ENCODE measurements around the gene CCDC178.

Gene CCDC178

DNA sequence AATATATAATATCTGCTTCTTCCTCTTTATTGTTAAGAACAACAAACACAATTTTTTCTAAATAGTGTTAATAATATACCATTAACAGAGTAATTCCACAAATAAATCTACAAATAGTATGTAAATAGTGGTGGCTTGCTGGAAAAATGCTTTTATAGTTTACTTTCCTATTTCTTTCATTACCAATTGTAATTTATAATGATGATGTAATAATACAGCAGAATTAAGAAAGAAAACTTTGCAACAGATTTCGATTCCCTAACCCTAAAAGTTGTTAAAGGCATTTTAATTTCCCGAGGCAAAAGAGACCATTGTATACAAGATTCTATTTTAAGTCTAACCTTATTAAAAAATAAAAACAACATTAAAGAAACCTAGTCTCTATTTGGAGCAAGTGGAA lies 307.9 kb downstream of the CCDC178 start:
- DNase-seq (ENCODE audit: extremely low read depth, low read depth) = no peak
- TF ChIP-seq, protein P1, sequence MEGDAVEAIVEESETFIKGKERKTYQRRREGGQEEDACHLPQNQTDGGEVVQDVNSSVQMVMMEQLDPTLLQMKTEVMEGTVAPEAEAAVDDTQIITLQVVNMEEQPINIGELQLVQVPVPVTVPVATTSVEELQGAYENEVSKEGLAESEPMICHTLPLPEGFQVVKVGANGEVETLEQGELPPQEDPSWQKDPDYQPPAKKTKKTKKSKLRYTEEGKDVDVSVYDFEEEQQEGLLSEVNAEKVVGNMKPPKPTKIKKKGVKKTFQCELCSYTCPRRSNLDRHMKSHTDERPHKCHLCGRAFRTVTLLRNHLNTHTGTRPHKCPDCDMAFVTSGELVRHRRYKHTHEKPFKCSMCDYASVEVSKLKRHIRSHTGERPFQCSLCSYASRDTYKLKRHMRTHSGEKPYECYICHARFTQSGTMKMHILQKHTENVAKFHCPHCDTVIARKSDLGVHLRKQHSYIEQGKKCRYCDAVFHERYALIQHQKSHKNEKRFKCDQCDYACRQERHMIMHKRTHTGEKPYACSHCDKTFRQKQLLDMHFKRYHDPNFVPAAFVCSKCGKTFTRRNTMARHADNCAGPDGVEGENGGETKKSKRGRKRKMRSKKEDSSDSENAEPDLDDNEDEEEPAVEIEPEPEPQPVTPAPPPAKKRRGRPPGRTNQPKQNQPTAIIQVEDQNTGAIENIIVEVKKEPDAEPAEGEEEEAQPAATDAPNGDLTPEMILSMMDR (IDR thresholded peaks at IDR 0.05; ENCODE audit: low read depth, low read length) = no peak

DNA sequence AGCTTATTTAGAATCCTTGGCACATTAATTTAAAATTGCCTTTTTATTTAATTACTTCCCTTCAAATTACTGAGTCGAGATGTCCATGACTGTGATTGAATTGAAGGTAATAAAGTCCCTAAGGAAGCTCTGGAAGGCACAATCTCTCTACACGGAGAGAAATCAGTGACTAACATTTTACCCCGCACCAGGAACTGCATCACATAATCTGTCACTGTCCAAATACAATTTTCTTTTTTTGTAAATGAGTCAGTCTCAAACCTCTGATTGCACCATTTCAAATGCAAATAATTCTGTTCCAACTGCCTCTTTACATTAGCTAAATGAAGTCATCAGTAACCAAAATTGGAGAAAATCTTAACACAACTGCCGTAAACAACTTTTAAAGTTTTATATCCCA lies 311.9 kb downstream of the CCDC178 start:
- TF ChIP-seq, protein P1 (IDR thresholded peaks at IDR 0.05; ENCODE audit: low read depth, low read length) = no peak
- DNase-seq (ENCODE audit: extremely low read depth, low read depth) = no peak

DNA sequence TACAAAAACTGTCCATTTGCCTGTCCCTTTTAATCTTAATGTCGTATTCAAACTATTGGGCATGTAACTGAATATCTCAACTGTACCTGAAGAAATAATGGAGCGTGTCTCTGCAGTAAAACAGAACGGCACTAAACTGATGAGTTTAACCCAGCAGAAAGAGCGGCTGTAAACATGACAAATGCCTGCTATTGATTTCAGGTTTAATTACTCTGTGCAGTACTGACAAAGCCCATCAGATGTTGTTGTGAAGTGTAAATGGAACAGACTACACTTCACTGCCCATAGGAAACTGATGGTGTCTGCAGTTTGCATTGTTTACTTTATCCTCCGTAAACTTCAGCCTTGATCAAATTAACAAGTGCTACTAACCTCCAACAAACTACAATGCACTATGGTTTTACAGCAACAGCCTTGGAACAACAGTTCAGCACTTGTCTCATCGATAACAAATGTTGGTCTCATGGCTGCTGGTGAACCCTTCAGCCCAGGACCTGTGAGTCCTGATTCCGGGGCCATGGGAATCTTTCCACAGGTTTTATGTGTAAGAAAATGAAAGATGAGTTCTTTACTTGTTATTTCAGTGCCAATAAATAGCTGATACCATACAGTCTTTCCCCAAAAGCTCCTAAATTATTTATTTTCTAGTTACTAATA lies 316.5 kb downstream of the CCDC178 start:
- no peak for DNase-seq (ENCODE audit: extremely low read depth, low read depth)
- TF ChIP-seq, protein P1 (IDR thresholded peaks at IDR 0.05; ENCODE audit: low read depth, low read length) = no peak

DNA sequence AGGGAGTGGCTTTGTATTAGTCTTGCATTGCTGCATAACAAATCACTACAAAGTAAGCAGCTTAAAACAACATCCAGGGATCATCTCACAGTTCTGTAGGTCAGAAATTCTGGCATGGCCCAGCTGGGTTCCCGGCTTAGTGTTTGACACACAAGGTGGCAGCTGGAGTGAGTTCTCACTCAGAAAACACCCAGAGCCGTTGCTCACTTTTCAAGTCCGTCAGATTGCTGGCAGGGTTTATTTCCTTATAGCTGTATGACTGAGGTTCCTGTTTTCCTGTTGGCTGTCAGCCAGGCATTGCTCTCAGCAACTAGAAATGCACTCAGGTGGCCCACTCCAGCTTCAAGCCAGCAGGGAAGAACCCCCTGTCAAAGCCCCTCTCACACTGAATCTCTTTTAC lies 324.1 kb downstream of the CCDC178 start:
- no peak for DNase-seq (ENCODE audit: extremely low read depth, low read depth)
- TF ChIP-seq, protein P1 (IDR thresholded peaks at IDR 0.05; ENCODE audit: low read depth, low read length) = no peak

DNA sequence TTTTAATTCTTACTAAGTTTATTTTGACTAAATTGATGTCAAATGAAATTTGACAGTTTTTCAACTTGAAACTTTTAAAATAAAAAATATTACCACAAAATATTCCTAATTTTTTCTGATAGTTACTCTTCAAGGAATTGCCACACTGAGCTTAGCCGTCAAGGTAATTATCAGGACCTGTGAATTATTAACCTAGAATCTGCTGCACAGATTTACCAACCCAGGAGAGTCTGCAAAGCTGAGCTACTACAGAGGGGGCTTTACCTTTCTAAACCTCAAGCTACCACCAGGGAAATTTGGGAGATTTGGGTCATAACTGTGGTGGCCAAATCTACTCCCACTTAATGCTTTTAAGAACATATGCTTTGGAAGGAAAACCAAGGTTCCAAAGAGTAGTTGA lies 324.6 kb downstream of the CCDC178 start:
- TF ChIP-seq, protein P1 (IDR thresholded peaks at IDR 0.05; ENCODE audit: low read depth, low read length) = no peak

DNA sequence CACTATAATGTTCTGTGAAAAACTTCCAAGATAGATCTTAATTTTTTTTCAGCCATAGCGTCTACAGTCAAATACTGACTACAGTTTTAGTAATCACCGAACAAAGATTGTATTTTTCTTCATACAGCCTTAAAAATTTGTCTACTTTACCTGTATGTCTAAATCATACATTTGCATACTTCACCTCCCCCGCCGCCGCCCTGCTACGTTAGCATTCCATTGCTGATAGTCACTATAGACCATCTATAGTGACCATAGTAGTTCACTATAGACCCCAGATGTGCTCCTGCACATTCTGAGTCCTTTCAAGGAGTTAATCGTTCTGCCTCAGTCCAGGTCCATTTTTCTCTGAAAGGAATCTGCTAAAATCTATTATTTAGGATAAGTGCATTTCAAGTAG lies 325.0 kb downstream of the CCDC178 start:
- no peak for DNase-seq (ENCODE audit: extremely low read depth, low read depth)
- TF ChIP-seq, protein P1 (IDR thresholded peaks at IDR 0.05; ENCODE audit: low read depth, low read length) = no peak

More for the DNA sequence above, 324.6 kb downstream of the CCDC178 start:
- no peak for DNase-seq (ENCODE audit: extremely low read depth, low read depth)

DNA sequence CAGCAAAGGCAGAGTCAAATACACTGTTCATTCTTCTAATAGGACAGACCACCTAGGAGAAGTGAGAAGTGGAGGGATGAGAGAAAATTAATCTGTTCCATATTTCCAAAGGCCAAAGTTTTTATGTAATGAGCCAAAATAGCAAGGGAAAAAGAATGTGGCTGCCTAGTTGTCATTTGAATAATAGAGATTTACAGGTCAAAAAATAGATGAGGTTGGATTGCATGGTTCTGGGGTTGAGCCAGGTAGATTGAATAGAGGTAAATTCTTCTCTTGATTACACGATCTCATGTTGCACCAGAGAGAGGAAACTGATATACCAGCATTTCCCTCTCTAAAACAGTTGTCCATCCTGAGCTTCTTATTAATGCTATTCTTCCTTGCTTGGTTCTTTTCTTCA lies 325.8 kb downstream of the CCDC178 start:
- TF ChIP-seq, protein P1 (IDR thresholded peaks at IDR 0.05; ENCODE audit: low read depth, low read length) = no peak

More for the DNA sequence above, 325.8 kb downstream of the CCDC178 start:
- DNase-seq (ENCODE audit: extremely low read depth, low read depth) = no peak
